IPS-NIHi7 (cell line): ENCODE data around the gene GRAMD4.

ENCODE experiments used
- DNase-seq: peaks from one replicate; pipeline ENCODE4 v3.0.0; 2012; ENCODE audit warnings: mixed read lengths; ENCODE audit errors: extremely low spot score

Gene GRAMD4

DNA sequence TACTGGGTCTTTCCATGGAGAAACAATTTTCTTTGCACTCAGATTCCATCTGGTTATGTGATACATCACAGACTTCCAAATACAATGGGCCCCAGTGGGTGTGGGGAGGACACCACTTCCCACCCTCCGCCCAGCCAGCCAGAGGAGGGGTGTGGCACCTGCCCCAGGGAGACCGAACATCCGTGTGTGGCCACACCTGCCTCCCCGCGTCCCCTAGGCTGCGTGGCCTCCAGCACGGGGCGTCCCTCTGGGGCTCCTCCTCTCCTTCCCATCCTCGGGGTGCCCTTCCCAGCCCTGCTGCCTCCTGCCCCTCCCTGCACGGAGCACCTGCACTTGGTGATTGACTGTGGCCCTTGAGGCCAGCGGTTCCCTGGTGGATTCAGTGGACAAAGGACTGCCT lies 68.8 kb downstream of the GRAMD4 start:
- DNase-seq = no peak

DNA sequence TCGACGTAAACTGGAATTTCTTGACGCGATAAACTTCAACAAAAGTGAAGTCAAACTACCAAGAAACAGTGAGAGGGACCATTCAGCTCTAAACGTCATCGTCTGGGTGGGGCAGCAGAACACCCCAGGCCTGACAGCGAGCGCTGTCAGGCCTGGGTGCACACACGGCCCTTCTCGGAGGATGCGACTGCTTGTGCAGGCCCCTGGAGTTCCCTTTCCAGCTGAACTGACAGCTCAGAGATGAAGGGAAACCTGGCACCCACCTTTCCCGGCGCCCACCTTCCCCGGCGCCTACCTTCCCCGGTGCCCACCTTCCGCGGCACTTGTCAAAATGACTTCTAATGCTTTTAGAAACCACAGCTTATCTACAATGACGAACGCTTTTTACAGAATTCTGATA lies 70.0 kb downstream of the GRAMD4 start:
- no peak for DNase-seq

DNA sequence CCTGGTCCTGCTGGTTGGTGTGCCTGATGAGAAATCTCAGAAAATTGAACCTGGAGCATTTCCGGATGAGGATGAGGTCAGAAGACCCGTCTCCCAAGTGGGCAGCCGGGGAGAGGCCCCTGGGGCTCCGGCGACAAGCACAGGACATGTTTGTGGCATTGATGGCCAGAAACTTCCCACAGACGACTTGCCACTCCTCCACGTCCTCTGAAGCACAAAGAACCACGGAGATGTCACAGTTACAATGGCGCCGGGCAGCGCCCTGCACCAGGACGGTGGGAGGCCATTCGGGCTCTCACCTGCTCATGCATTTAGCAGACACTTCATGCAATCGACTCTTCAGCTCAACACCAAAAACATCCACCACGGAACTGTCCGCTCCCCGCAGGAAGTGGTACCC lies 71.4 kb downstream of the GRAMD4 start:
- DNase-seq = no peak

DNA sequence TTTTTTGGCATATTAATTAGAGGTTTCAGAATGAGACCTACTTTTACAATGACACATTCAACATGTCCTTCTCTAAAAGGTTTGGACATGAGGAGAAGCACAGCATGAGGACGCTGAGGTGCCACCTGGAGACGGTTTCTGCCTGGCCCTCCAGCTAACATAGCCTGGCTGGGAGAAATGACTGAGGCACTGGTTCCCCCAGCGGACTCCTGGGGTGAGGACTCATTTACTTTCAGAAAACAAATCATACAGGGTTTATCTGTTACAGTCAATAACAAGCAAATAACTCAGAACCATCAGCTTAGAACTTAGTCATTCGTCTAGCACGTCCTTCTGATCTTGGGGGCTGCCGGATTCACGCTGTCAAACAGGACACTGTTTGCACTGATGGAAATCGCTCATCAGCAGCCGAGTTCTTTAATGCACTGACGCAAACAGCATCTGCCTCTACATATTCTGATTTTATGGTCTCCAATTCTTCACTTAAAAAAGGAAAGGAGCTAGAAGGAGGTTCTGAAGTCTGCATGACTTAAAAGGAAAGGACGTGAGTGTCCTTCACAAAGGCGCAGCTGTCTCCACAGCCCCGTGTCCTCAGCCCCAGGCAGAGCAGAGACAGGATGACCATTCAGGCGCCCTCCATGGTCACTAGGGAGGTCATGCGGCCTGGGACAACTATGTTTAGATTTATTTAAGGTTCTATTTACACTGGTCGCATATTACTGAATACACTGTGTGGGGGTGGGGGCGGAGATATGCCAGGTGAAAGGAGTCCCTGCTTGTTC lies 73.6 kb downstream of the GRAMD4 start:
- no peak for DNase-seq

DNA sequence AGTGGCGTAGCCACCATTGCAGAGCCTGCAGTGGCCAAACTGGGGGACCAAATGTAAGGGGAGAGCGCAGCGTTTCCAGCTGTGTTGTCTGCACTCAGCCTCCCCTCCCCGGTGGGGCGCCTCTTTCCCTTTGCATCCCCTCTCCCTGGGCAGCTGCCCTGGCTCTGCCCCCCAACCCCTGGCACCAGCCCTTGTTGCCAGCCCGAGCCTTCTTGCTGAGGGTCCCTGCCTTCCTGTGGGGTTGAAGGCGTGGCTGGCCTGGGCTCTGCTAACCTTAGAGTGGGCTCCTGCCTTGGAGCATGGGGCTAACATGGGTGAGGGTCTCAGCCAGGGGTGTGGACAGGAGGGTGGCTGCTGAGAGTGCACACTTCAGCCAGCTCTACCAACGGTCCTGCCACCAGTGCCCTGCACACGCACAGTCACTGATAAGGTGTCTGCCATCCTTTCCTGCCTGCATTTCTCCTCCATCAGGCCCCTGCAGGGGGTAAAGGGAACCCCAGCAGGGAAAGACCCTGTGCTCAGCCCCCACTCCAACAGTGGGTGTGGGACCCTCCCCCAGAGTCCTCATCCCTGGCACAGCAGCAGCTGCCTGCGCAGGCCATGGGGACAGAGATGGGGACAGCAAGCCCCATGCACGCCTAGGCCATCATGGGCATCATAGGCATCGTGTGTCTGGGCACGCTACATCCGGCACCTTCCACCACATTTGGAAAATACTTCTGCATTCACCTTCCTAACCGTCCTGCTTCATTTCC lies 74.4 kb downstream of the GRAMD4 start:
- no peak for DNase-seq

DNA sequence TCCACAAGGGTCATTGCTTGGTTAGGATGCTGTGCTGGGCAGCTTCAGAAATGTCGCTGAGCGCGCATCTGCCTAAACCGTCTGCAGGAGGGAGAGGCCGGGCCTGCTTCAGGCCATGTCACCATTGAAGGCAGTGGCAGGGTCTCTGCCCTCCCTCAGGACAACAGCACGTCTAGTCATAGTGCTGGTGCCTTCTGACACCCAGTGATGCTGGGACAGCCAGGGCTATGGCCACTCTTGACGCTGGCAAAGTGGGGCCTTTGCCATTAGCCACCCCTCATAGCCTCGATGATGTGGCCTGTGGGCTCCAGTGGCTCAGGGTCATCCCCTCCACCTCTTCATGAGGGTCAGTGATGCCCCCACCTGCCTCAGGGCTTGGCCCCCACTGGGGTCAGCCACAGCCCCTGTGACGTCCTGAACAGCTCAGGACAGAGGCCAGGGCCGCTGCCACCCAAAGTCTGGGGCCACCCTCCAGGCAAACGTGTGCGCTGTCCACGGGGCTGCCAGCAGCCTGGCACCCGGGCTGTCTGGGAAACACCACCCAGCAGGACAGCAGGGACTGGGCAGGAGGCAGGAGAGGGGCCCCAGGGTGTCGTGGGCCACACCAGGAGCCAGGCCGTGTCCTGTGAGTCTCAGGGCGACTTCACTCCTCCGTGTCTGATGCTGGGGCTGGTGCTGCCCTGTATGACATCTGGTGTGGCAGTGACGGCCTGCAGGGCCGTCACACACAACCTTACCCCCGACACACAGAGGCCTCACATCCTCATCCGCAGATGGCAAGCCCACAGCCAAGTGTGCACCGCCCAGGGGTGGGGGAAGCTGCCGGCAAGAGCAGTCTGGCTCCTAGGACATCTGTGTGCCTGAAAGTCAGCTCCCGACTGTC lies 75.4 kb downstream of the GRAMD4 start:
- DNase-seq = no peak

DNA sequence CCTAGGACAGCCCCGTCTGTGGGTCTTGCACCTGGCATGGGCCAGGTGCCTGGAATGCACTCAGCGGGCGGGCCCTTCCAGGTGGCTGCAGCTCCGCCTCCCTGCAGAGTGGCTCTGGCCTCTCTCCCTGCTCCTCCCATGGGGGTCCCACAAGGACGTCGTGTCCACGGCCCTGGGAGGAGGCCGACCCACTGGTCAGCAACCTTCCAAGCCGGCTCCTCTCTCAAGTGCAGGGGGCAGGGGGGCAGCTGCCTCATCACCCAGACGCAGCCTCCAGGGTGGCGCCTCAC lies 76.0 kb downstream of the GRAMD4 start:
- DNase-seq = no peak

DNA sequence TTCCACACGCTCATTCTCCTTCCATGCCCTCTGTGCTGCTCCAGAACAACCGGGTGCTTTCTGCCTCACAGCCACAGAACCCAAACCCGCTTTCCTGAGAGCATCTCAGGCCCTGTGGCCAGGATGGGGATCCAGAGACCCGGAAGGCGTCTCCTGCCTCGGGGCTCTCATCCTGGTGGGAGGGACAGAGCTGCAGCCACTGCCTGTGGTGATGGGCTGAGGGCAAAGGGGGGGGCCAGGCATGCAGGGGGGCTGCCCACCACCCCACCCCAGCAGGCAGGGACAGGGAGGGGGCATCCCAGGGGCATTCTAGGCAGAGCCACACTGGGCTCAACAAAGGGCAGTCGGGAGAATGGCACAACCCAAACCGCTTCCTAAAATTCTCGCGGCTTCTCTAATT lies 76.4 kb downstream of the GRAMD4 start:
- DNase-seq = no peak

DNA sequence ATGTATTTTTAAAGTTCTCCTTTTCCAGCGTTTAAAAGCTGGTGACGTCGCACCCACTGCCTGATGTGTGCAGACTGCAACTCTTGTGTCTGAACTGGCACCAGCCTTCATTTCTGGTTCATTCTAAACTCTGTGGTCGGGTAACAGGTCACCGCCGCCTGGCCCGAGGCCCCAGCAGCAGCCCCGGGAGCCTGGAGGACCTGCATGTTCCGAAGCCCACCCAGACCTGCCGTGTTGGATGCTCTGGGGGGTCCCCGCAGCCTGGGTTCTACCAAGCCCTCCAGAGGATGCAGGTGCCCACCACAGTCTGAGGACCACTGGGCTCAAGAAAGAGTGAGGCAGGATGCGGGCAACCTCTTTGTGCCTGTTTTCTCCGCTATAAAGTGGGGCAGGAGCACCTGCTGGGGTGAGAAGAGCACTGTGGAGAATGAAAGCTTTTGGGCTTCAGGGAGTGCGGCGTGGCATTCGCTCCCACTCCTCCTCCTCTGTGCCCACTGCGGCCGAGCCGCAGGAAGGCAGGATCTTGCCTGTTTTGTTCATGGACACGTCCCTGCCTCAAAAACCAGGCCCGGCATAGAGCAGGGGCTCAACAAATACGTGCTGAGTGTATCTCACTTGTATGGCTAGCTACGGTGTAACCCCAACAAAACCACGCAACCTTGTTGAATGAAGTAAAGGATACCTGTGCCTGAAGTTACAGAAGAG lies 77.8 kb downstream of the GRAMD4 start:
- no peak for DNase-seq

DNA sequence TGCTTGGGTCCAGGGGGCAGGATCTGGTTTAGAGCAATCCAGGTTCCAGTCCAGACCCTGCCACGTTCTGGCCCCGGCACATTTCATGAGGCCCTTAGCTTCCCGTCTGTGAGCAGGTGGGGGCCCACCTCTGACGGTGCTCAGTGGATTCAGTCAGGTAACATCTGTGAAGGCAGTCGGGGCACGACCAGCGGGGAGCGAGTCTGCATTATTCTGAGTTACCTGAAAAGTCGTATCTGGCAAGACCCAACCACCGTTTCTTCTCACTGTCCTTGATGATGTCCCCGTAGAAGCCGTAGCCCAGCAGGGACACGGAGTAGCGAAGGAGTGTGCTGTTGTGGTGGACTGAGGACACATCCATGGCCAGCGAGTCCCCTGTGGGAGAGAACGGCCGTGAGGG lies 78.9 kb downstream of the GRAMD4 start:
- no peak for DNase-seq

DNA sequence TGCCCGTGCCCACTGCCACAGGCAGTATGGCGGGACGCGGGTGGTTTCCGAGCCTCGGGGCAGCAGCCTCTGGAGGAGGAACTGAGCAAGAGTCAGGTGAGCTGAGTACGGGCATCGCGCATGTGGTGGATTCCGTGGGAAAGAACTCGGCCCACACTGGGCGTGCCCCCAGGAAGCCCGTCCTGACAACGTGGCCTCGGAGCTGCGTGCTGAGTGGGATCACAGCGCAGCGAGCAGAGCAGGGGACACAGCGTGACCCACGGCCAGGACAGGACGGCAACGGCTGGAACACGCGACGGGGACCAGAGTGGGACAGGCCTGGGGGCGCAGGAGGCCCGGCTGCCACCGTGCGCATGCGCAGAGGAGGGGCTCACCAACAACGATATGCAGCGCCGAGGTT lies 81.1 kb downstream of the GRAMD4 start:
- no peak for DNase-seq

DNA sequence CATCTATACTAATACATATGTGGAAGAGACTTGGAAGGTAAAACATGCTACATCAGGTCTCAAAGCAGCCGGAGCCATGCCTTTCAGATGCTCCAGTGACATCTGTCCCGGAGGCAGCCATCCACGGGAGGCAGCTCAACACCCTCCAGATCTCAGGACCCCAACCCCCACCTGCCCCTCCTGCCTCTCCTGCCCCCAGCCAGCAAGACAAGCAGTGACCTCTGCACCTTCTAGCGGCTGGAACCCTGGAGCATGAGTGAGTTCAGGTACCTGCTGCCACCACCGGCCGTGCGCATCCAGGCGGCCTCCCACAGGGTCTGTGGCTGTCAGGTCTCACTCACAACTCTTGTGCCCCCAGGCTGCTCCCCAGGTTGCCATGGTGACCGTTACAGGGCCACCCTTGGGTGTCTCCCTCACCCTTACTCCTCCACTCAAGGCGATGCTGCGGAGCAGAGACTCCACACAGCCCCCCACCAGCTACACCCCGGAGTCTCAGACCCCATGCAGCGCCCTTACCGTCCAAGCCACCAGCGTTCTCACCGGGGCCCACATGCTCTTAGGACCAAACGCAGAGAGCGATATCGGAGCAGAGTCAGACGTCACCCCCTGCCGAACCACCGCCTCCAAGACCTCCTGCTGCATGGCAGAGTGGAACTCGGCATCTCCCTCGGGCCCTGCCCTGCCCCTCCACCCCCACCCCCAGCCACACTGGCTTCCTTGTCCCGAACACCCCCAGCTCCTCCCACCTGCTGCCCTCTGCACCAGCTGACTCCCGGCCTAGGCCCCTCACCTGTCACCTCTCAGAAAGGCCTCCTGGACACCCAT lies 83.2 kb downstream of the GRAMD4 start:
- no peak for DNase-seq

DNA sequence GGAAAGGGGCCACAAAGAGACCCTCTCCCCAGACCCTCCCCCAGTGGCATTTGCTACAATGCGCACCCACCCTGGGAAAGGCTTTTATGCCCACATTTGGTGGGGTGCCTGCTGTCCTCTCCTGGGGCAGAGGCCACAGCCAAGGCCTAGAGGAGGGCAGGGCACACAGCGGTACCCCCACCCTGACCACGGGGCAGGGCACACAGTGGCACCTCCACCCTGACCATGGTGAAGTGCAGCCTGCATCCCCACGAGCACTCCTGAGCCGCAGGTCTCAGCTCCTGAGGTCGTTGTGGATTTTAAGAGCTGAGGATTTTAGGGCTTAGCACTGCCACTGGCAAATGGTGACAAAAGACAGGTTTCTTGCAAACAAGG lies 83.8 kb downstream of the GRAMD4 start:
- DNase-seq = no peak

DNA sequence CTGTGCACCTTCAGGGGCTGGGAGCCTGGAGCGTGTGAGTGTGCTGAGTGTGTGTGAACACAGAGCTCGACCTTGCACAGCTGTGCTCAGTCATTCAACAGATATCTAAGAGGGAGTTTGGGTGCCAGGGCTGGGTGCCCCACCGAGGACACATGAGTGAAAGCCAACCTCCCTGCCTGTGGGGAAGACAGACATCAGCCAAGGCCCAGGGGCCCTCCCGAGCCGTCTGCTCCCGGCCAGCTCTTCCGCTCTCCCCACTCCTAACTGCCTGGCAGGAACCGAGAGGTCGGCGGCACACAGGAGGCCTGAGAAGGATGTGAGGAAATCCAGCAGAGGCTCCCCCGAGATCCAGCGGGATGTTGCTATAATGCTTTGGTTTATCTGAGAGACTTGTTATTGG lies 85.9 kb downstream of the GRAMD4 start:
- no peak for DNase-seq

DNA sequence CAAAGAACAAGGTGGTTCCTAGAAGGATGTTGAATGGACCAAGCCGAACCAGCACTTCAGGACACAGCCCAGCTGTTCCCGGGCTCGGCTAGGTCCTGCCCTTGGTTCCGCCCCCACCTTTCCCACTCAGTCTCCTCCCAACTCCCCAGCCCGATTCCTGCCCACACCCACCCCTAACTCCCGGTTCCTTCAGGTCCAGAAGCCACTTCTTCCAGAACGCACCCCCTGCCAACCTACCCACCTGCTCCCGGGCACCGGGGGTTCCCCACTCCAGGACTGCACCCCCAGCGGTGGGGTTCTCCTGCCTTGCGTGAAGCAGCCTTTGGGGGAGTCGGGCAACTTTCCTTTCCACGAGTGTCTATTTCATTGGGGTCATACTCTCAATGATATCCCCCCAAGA lies 87.1 kb downstream of the GRAMD4 start:
- DNase-seq = no peak

DNA sequence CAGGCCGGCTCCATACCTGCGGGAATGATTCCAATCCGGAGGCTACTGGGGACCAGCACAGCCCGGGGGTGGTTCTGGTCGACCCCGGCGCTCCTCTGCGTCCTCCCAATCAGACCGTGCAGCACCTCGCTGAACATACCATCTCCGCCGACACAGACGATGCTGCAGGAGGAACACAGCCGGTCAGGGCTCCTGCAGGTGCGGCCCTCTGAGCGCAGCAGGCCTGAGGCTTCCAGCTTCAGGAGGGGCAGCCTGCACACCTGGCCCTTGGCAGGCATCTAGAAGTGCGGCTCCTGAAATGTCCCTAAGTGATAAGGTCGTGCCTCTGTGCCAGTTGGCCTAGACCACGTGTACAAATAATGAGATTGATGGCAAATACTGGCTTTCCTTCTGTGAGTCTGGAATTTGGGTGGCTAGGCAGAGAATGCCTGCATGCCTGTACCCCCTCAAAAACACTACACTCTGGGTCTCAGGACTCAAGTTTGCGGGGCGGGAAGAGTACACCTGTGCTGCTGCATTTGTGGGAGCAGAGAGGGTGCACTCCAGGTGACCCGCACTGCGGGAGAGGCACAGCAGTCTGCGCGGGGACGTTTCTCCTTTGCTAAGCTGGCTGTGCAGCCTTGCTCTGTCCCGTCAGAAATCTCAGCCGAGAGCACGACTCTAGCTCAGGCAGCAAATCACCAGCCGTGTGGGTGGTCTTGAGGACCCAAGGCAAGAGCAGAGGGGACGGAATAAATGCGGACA lies 87.8 kb downstream of the GRAMD4 start:
- no peak for DNase-seq

DNA sequence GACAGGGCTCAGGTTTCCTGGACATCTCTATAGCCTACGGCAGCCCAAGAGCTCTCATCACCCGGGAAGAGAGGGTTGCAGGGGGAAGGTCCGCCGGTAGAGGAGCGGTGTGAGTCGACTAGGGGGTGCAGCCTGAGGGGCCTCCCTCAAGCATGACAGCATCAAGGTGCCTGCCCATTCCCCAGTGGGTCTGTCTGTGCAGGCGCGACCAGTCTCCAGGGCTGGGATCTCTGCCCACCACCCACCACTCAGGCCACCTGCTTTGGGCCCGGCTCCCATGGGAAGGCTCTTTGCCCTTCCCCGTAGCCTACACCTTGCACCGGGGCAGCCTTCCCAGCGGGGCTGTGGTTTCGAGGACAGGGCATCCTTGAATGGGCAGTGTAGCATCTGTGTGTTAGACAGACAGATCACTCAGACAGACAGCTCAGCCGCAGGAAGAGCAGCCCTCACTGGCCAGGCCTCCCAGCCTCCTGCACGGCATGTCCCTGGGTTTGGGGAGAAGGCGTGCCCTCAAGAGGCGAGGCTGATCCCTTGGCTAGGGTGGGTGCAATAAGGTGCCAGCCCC lies 88.7 kb downstream of the GRAMD4 start:
- DNase-seq = no peak

DNA sequence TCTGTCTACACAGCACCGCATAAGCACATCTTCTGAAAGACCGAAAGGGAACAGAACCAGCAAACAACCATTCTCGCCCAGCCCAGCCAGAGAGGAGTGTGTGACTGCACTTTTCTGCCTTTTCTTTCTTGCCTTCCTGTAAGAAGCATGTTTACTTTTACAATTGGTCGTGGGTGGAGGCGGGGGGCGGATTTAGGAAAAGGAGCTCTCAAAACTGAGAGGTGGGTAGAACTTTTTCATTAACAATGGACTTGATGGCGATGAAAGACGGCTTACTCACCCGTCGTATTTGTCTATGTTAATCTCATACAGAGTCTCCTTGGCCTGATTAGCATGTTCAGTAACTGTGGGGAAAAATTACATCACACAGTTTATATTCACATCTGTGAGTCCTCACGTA lies 90.6 kb downstream of the GRAMD4 start:
- no peak for DNase-seq

DNA sequence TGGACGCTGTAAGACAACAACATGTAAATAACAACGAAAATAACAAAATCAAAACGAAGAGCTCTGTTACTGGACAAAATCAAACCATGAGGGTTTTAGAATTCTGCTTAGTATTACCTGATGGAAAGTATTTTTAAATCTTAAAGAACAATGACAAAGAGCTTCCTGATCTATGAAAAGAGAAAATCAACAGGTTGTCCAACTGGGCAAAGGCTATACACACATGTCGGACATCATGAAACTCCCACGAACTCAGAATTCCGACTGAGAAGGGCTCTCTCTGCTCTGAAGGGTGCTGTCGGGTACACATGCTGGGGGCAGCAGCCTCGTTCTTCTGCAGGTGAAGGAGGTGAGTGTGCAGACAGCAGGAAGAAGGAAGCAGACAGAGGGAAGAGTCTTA lies 92.1 kb downstream of the GRAMD4 start:
- DNase-seq = no peak

DNA sequence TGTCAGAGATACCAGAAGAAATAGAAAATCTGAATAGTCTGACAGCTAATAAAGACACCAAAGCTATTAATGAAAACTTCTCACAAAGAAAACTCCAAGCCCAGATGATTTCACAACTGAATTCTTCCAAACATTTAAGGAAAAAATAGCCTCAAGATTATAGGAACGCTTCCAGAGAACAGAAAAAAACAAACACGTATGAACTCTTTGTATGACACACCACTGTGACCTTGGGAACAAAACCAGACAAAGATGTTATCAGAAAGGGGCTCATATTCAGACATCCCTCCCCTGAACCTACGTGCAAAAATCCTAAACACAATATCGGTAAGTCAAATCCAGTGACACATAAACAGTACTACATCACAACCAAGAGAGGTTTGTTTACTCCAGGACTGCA lies 94.4 kb downstream of the GRAMD4 start:
- DNase-seq = no peak
